Coronary artery (tissue), 2 donors: ENCODE results near the gene CIPC.
A peak's percentile ranks its signal among the peaks of the same experiment; 100 is the strongest.

Experiments
- DNase-seq: peaks from one replicate; pipeline ENCODE4 v3.0.0-alpha.2; 2017; ENCODE audit warnings: low spot score
- H3K27ac ChIP-seq, 2 donors: fragments of 200-600 bp; sonication (generic); one replicate each; pipeline ENCODE4 v1.5.1; 2016 to 2019
- H3K4me3 ChIP-seq: fragments of 200-600 bp; sonication (generic); 2 replicates; pipeline ENCODE4 v1.5.1; 2016; ENCODE audit warnings: mild to moderate bottlenecking, moderate library complexity
- CTCF ChIP-seq: fragments of 200-600 bp; sonication (generic); IDR thresholded peaks from one replicate; pipeline ENCODE4 v1.5.1; 2019; ENCODE audit warnings: antibody characterized with exemption

Gene CIPC

GRCh38 chr14:77071938-77072388 lies 26.1 kb upstream of the CIPC start:
- no peak overlapping the region for H3K27ac ChIP-seq
- no peak for TF ChIP-seq CTCF
- no peak for DNase-seq
- no peak overlapping the region for H3K4me3 ChIP-seq

GRCh38 chr14:77074969-77075368 lies 23.1 kb upstream of the CIPC start:
- no peak for TF ChIP-seq CTCF
- H3K4me3 ChIP-seq, result no peak overlapping the region
- DNase-seq, result no peak
- H3K27ac ChIP-seq, result peak overlapping the region; percentile 46 to 89

DNA sequence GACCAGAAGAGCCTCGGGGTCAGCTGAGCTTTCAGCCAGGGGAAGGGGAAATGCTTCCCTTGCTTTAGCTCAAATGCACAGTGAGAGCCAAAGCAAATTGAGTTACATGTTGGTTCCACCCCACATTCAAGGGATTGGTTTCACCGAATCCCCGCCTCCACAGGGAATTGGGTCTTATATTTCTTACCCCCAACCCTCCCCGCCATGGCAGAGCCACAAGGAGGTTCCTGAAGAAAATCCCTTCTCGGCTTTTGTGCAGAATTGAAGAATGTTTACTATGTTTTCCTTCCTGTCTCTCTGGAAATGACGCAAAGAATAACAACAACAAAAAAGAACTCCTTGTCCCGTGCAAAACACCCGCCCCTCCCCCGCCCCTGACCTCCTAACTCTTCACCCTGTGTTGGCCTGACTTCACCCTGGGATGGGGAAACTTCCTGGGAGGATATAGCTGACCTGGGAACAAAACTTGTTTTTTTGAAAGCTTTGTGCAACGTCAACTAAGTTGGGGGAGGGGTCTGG lies 21.9 kb upstream of the CIPC start:
- H3K4me3 ChIP-seq, result peak overlapping the region; percentile 63
- H3K27ac ChIP-seq, result peak overlapping the region; percentile 46 to 89
- TF ChIP-seq CTCF, result no peak
- DNase-seq, result peak; percentile 93

- Histone ChIP-seq H3K27ac (peak overlapping the region in 1 of 2 donors; percentile 89), H3K4me3 (no peak overlapping the region)
- no peak for DNase-seq
- no peak for TF ChIP-seq CTCF
These were observed 21.0 kb upstream of the CIPC start for GRCh38 chr14:77077040-77077439.

- DNase-seq, result no peak
- Histone ChIP-seq H3K4me3 (no peak overlapping the region), H3K27ac (no peak overlapping the region)
- no peak for TF ChIP-seq CTCF
These were observed 15.7 kb upstream of the CIPC start for GRCh38 chr14:77082356-77082755.

DNA sequence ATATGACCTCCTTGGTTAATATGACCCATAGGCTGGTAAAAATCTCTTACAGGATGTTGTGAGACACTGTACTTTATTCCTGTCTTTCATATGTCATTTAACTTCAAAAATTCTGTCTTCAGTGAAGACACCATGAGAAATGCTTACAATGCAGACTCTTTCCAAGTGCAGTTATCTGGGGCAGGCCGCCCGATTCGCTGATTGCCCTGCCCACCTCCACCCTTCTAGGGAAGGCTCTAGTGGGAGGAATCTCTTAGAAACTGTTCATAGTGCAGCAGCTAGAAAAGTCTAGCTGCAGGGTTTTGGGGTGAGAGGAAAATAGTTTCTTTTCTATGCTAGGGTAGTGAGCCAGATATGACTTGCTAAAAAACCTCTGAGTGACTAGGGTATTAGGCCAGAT lies 15.0 kb upstream of the CIPC start:
- DNase-seq, result no peak
- no peak overlapping the region for H3K4me3 ChIP-seq
- no peak for TF ChIP-seq CTCF
- H3K27ac ChIP-seq, result no peak overlapping the region

DNA sequence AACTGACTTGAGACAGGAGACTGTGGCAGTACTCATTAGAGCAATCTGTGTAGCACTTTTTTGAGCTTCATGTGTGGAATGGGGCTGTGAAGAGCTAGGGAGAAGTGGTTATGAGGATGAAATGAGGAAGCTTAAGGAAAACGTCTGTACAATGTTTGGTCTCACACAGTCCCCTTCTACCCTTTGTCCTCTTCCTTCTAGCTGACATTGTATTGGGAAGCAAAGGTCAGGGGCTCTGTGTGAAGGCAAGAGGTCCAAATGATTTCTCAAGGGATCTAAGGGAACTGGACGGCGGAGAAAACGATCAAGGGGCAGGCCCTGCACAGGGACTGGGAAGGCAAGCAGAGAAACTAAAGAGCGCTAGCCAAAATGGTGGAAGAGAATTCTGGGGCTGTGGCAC lies 13.1 kb upstream of the CIPC start:
- Histone ChIP-seq H3K4me3 (no peak overlapping the region), H3K27ac (no peak overlapping the region)
- no peak for DNase-seq
- TF ChIP-seq CTCF, result no peak
